K562 (cell line): ENCODE measurements around the gene SPTLC3. TPM values are rescaled to one million over a fixed set of nuclear protein-coding genes. Genes with fewer than 3 reads are reported as not detected.

Source experiments
- ATAC-seq: fragments of 200-7000 bp; cut with Tn5 transposase; 3 replicates; pipeline ENCODE4 v1.9.1; 2020; ENCODE audit warnings: moderate library complexity
- BruUV-seq: library from RNA; stranded (reverse); fragments of 400-500 nt; replicated peaks from 2 replicates; lab custom pipeline; 2021; lab: Mats Ljungman, UMichigan
- CTCF ChIA-PET: fragments of 300-600 bp; formaldehyde crosslinking; extraction: SDS; loops from one replicate; lab custom pipeline; 2021; ENCODE audit warnings: low intra/inter-chr PET ratio; lab: Yijun Ruan, JAX
- POLR2A ChIA-PET: fragments of 300-600, 350-650 bp; sonication (Branson Sonifier 250); formaldehyde crosslinking; extraction: SDS; loops from one replicate; lab custom pipeline; 2021; ENCODE audit warnings: antibody characterized with exemption, inconsistent platforms; lab: Yijun Ruan, JAX
- DNase-seq, 4 experiments: peaks; one replicate each; pipeline versions ENCODE4 v3.0.0 to v3.0.0-alpha.2; 2011 to 2018; ENCODE audit warnings: low spot score in 3 of 4, mixed read lengths in 3 of 4; ENCODE audit errors: extremely low read depth in 1 of 4
- FAIRE-seq: peaks from 2 replicates; lab custom pipeline; 2011; peaks lifted over from hg19 to GRCh38; lab: Jason Lieb, UNC
- H2AFZ ChIP-seq: 2 replicates; pipeline ENCODE4 v1.6.0; 2011; ENCODE audit warnings: low read depth, low read length, control low read depth, inconsistent platforms
- H3K27ac ChIP-seq: fragments of 200-600 bp; 3 replicates; pipeline ENCODE4 v1.8.0; 2011; ENCODE audit warnings: low read depth, mild to moderate bottlenecking, control low read depth, inconsistent platforms, low read length, moderate library complexity, mixed read lengths; ENCODE audit errors: extremely low read depth
- H3K27me3 ChIP-seq, 2 experiments: fragments of 300-600 bp in 1 of 2; 2 replicates in 1 of 2; 3 replicates in 1 of 2; pipeline versions ENCODE4 v1.6.0 to v1.8.0; 2011; ENCODE audit warnings: inconsistent platforms in 2 of 2, low read length in 2 of 2, mild to moderate bottlenecking in 1 of 2, mixed read lengths in 1 of 2, moderate library complexity in 1 of 2; ENCODE audit not compliant: control insufficient read depth in 2 of 2, insufficient read depth in 2 of 2
- H3K36me3 ChIP-seq: fragments of 300-600 bp; 3 replicates; pipeline ENCODE4 v1.8.0; 2011; ENCODE audit warnings: mild to moderate bottlenecking, low read length, inconsistent platforms; ENCODE audit not compliant: control insufficient read depth, insufficient read depth
- H3K4me1 ChIP-seq, 2 experiments: fragments of 200-600 bp in 1 of 2; replicated peaks in 1 of 2; 2 replicates in 1 of 2; 3 replicates in 1 of 2; pipeline versions ENCODE4 v1.5.1 to v1.8.0; 2011; ENCODE audit warnings: inconsistent platforms in 2 of 2, low read length in 2 of 2, mild to moderate bottlenecking in 1 of 2, mixed read lengths in 1 of 2, moderate library complexity in 1 of 2; ENCODE audit not compliant: control insufficient read depth in 2 of 2, insufficient read depth in 2 of 2
- H3K4me2 ChIP-seq: 2 replicates; pipeline ENCODE4 v1.6.1; 2011; ENCODE audit warnings: low read length, control low read depth, inconsistent platforms, mixed read lengths; ENCODE audit not compliant: insufficient read depth
- H3K4me3 ChIP-seq: fragments of 200-600 bp; sonication (generic), shearing (Covaris generic); 2 replicates; pipeline ENCODE4 v1.5.1; 2016; ENCODE audit warnings: control low read depth, inconsistent platforms
- H3K79me2 ChIP-seq: fragments of 200-600 bp; 3 replicates; pipeline ENCODE4 v1.8.0; 2011; ENCODE audit warnings: low read length, inconsistent platforms; ENCODE audit not compliant: control insufficient read depth, insufficient read depth
- H3K9ac ChIP-seq, 2 experiments: 2 replicates each; pipeline versions ENCODE4 v1.6.0 to v1.6.1; 2011; ENCODE audit warnings: low read depth in 2 of 2, low read length in 2 of 2, control low read depth in 1 of 2, inconsistent platforms in 1 of 2, mild to moderate bottlenecking in 1 of 2, mixed read lengths in 1 of 2; ENCODE audit not compliant: insufficient read depth in 1 of 2
- H3K9me1 ChIP-seq: one replicate; pipeline ENCODE4 v1.6.0; 2011; ENCODE audit warnings: inconsistent platforms, mild to moderate bottlenecking, low read length, moderate library complexity; ENCODE audit not compliant: control insufficient read depth, insufficient read depth
- H3K9me3 ChIP-seq: replicated peaks from 2 replicates; pipeline ENCODE4 v1.5.1; 2011; ENCODE audit warnings: low read depth, low read length, inconsistent platforms; ENCODE audit not compliant: control insufficient read depth, insufficient read depth
- H4K20me1 ChIP-seq: replicated peaks from 2 replicates; pipeline ENCODE4 v1.6.1; 2011; ENCODE audit warnings: low read length, inconsistent platforms, mixed read lengths; ENCODE audit not compliant: control insufficient read depth, insufficient read depth
- ATF4 ChIP-seq: fragments of 450-650 bp; formaldehyde crosslinking; IDR thresholded peaks from 2 replicates; pipeline ENCODE4 v1.4.0; 2022; ENCODE audit warnings: mild to moderate bottlenecking, moderate library complexity
- ATF7 ChIP-seq: fragments of 450-650 bp; IDR thresholded peaks from 2 replicates; pipeline ENCODE4 v1.7.1; 2014; ENCODE audit warnings: mild to moderate bottlenecking, moderate library complexity
- BACH1 ChIP-seq: fragments of 200-800 bp; sonication (Bioruptor generic); IDR thresholded peaks from 2 replicates; pipeline ENCODE4 v1.6.1; 2016; ENCODE audit warnings: missing genetic modification characterization, missing compliant biosample characterization
- DEAF1 ChIP-seq: fragments of 450-650 bp; formaldehyde crosslinking; IDR thresholded peaks from 2 replicates; pipeline ENCODE4 v1.4.0; 2020; ENCODE audit warnings: mild to moderate bottlenecking, moderate library complexity
- ETS2 ChIP-seq: IDR thresholded peaks from 2 replicates; pipeline ENCODE4 v1.6.1; 2016; ENCODE audit warnings: borderline replicate concordance, missing genetic modification characterization, mild to moderate bottlenecking, moderate library complexity, missing compliant biosample characterization; ENCODE audit not compliant: poor library complexity, severe bottlenecking
- HNRNPUL1 ChIP-seq: fragments of 200-400 bp; formaldehyde crosslinking; IDR thresholded peaks from 2 replicates; pipeline ENCODE4 v1.6.1; 2017; ENCODE audit warnings: low read length
- JUN ChIP-seq, 2 experiments: sonication (generic) in 1 of 2; formaldehyde crosslinking in 1 of 2; IDR thresholded peaks; 2 replicates each; pipeline versions ENCODE4 v1.6.1 to v1.8.0; 2012 to 2022; ENCODE audit warnings: borderline replicate concordance in 2 of 2, mild to moderate bottlenecking in 2 of 2, improper control_type of control experiment in 1 of 2, low read depth in 1 of 2, low read length in 1 of 2, missing genetic modification reagents in 1 of 2
- MCM7 ChIP-seq, 2 experiments: fragments of 450-650 bp; IDR thresholded peaks; 2 replicates each; pipeline ENCODE4 v1.6.1; 2016 to 2018
- RBM39 ChIP-seq: fragments of 200-400 bp; formaldehyde crosslinking; optimal IDR thresholded peaks from 2 replicates; pipeline ENCODE3; 2018; ENCODE audit warnings: low read depth, low read length
- SMARCC2 ChIP-seq: fragments of 450-650 bp; IDR thresholded peaks from 2 replicates; pipeline ENCODE4 v1.6.1; 2017; ENCODE audit warnings: antibody characterized with exemption, moderate library complexity, mild to moderate bottlenecking, low read depth
- STAT6 ChIP-seq: sonication (generic); formaldehyde crosslinking; IDR thresholded peaks from 2 replicates; pipeline ENCODE4 v1.8.1; 2023; ENCODE audit warnings: mild to moderate bottlenecking, missing genetic modification reagents
- TCF7L2 ChIP-seq: fragments of 150-350 bp; IDR thresholded peaks from 2 replicates; pipeline ENCODE4 v1.6.1; 2016; ENCODE audit warnings: low read depth, mild to moderate bottlenecking, low read length, moderate library complexity
- ZNF146 ChIP-seq: IDR thresholded peaks from one replicate; pipeline ENCODE4 v1.6.1; 2018; ENCODE audit warnings: missing compliant biosample characterization; ENCODE audit not compliant: unreplicated experiment
- ZNF583 ChIP-seq: fragments of 250-450 bp; sonication (Bioruptor Pico); IDR thresholded peaks from 2 replicates; pipeline ENCODE4 v1.4.0; 2020
- ZNF696 ChIP-seq: fragments of 250-450 bp; sonication (Bioruptor Pico); conservative IDR thresholded peaks from 2 replicates; pipeline ENCODE4 v1.4.0; 2020; ENCODE audit warnings: mild to moderate bottlenecking, moderate library complexity
- ZNF75A ChIP-seq: fragments of 450-650 bp; formaldehyde crosslinking; IDR thresholded peaks from 2 replicates; pipeline ENCODE4 v1.4.0; 2020; ENCODE audit warnings: mild to moderate bottlenecking
- WGBS: fragments of 100-300 bp; shearing (Covaris generic); methylation state at CpG from one replicate; pipeline ENCODE4 v1.1.6; 2016; ENCODE audit warnings: low coverage, mixed read lengths; ENCODE audit not compliant: insufficient coverage; ENCODE audit errors: missing lambda C conversion rate; 5-methylcytosine and 5-hydroxymethylcytosine counted together
- in situ Hi-C: fragments of 300-500 bp; cut with MboI; formaldehyde crosslinking; loops from 4 replicates; pipeline ENCODE4 v1.15.0; 2018; ENCODE audit warnings: inconsistent platforms, mixed read lengths
- intact Hi-C: fragments of 100-400 bp; cut with micrococcal nuclease; formaldehyde crosslinking; loops from 2 replicates; pipeline ENCODE4 v1.14.2; 2022
- polyA plus RNA-seq, 8 experiments: library from polyadenylated mRNA; depleted of rRNA in 4 of 8; stranded (reverse) in 5 of 8; unstranded in 3 of 8; fragments of >200 nt; fragmentation: Nextera tagmentation in 2 of 8; fragmentation: Illumina TruSeq in 1 of 8; extraction: Ambion mirVana in 2 of 8; extraction: Trizol in 1 of 8; gene quantifications; 2 replicates each; pipeline versions ENCODE4 v1.2.1 to v1.2.3, GENCODE V29; 2011 to 2014; ENCODE audit warnings: inconsistent platforms in 1 of 8, missing spikeins in 1 of 8
- total RNA-seq, 7 experiments: library from RNA; depleted of rRNA in 6 of 7; stranded (reverse); fragments of >200 nt in 6 of 7; fragmentation: Illumina TruSeq in 2 of 7; extraction: Trizol in 2 of 7; gene quantifications; 2 replicates each; pipeline versions ENCODE4 v1.2.1 to v1.2.3, GENCODE V29; 2011 to 2021; ENCODE audit warnings: low replicate concordance in 1 of 7
- TF ChIP-seq, protein P1 (sequence below): sonication (generic); formaldehyde crosslinking; IDR thresholded peaks from 2 replicates; pipeline ENCODE4 v1.8.0; 2022; ENCODE audit warnings: mild to moderate bottlenecking, missing genetic modification reagents

Gene SPTLC3
- total and polyA plus RNA-seq, 9 of the 15 experiments (the other 6 are each of a cell fraction or from before 2014, with no cell fraction given) = not detected

DNA sequence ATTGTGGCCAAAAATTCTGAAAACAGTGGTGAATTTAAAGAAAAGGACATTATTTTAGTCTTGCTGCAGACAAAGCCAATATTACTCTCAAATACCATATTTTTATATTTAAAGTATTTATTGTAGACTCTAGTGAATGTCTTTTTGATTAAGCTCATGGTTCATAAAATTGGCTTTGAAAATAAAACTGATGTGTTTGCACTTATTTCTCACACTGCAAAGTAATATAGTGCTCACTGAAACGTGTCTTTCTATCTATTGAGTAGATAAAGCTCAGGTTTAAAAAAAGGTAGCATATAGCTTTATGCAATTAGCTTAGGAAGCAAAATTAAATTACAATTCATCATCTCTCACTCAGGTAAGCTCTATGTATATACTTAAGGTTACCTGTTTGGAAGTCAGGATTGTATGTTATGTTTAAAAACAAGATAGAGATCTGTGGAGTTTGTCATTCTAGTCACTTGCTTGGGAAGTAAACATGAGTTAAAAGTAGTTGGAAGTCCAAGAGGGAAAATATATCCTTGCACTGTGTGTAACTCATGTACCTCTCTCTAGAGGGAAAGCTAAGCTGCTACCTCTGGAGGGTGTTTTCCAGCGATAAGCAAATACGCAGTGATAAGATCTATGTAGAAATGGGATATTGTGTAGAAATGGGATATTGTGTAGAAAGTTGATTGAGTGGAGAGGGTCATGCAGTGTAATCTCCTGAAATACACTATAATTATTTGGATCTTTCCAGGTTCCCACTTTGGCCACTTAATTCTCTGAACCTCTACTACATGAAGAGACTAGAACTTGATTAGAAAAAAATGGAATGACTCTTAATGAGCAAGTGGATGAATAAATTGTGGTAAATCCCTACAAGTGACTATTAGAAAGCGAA lies 29.9 kb upstream of the SPTLC3 start:
- Histone ChIP-seq H3K27ac (no peak overlapping the region), H3K9ac (no peak overlapping the region), H4K20me1 (no peaks in the 10 kb centered on the region), H3K9me3 (no peaks in the 10 kb centered on the region), H3K4me3 (no peak overlapping the region), H3K9me1 (no peaks in the 10 kb centered on the region), H3K4me1 (no peaks in the 10 kb centered on the region), H2AFZ (no peak overlapping the region), H3K36me3 (no peaks in the 10 kb centered on the region), H3K4me2 (no peak overlapping the region), H3K27me3 (no peaks in the 10 kb centered on the region), H3K79me2 (no peaks in the 10 kb centered on the region)
- 0% methylated on average over 4 of the region's 4 CpGs for WGBS
- in situ Hi-C loops (no loop called here), intact Hi-C loops (no loop called here)
- no peak for ATAC-seq
- no TSS peak for BruUV-seq
- FAIRE-seq = no peak
- no peak for DNase-seq
- CTCF ChIA-PET = no interaction called here
- POLR2A ChIA-PET = no interaction called here
- TF ChIP-seq MCM7 (IDR thresholded peaks at IDR 0.05) (no peak), SMARCC2 (no peak), RBM39 (no peak), JUN (IDR thresholded peaks at IDR 0.05; ENCODE audit: borderline replicate concordance, low read depth, low read length) (no peak), JUN (CRISPR knock-in tag; IDR thresholded peaks at IDR 0.05; ENCODE audit: borderline replicate concordance) (no peak), HNRNPUL1 (no peak), ATF7 (no peak), ATF4 (CRISPR knock-in tag) (no peak), ETS2 (tag) (no peak), ZNF583 (CRISPR knock-in tag) (no peak), STAT6 (CRISPR knock-in tag) (no peak), ZNF696 (CRISPR knock-in tag) (no peak), ZNF146 (CRISPR knock-in tag) (no peak), BACH1 (no peak), TCF7L2 (no peak), DEAF1 (no peak), ZNF75A (CRISPR knock-in tag) (no peak)
- TF ChIP-seq, protein P1, sequence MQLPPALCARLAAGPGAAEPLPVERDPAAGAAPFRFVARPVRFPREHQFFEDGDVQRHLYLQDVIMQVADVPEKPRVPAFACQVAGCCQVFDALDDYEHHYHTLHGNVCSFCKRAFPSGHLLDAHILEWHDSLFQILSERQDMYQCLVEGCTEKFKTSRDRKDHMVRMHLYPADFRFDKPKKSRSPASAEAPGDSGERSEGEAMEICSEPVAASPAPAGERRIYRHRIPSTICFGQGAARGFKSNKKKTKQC (CRISPR knock-in tag) = no peak
